Sigmoid colon (tissue), 7 donors: ENCODE measurements around the gene SHROOM4. TPM values are rescaled to one million over a fixed set of nuclear protein-coding genes. Genes with fewer than 3 reads are reported as not detected.
A peak's percentile ranks its signal among the peaks of the same experiment; 100 is the strongest.

Experiments used
- DNase-seq: peaks from one replicate; pipeline ENCODE4 v3.0.0-alpha.2; 2019
- H3K27ac ChIP-seq, 4 donors: fragments of 200-600 bp; sonication (generic); one replicate each; pipeline ENCODE4 v1.5.1; 2016 to 2019; ENCODE audit warnings: mild to moderate bottlenecking in 1 of 4
- H3K27me3 ChIP-seq, 3 donors: fragments of 200-600 bp; sonication (generic); one replicate each; pipeline ENCODE4 v1.5.1; 2019; ENCODE audit warnings: mild to moderate bottlenecking in 1 of 3
- H3K36me3 ChIP-seq, 4 donors: fragments of 200-600 bp; sonication (generic); one replicate each; pipeline ENCODE4 v1.5.1; 2016 to 2019
- H3K4me1 ChIP-seq, 4 donors: fragments of 200-600 bp; sonication (generic); one replicate each; pipeline ENCODE4 v1.5.1; 2017 to 2019
- H3K4me3 ChIP-seq, 4 donors: fragments of 200-600 bp; sonication (generic); one replicate each; pipeline ENCODE4 v1.5.1; 2017 to 2019; ENCODE audit warnings: mild to moderate bottlenecking in 2 of 4, moderate library complexity in 1 of 4
- H3K9me3 ChIP-seq, 4 donors: fragments of 200-600 bp in 3 of 4; sonication (generic) in 3 of 4; one replicate each; pipeline versions ENCODE4 v1.5.1 to v1.6.1; 2013 to 2019
- CTCF ChIP-seq, 4 experiments: fragments of 450-650 bp in 3 of 4; fragments of 200-600 bp in 1 of 4; IDR thresholded peaks; one replicate each; pipeline ENCODE4 v1.5.1; 2016 to 2019; ENCODE audit warnings: antibody characterized with exemption in 4 of 4, mild to moderate bottlenecking in 3 of 4, moderate library complexity in 2 of 4
- EP300 ChIP-seq, 4 donors: sonication (generic); formaldehyde crosslinking; IDR thresholded peaks; one replicate each; pipeline ENCODE4 v1.6.1; 2017; ENCODE audit warnings: antibody characterized with exemption in 4 of 4
- POLR2A ChIP-seq, 2 donors: fragments of 450-650 bp; IDR thresholded peaks; one replicate each; pipeline ENCODE4 v1.6.1; 2016; ENCODE audit warnings: antibody characterized with exemption in 2 of 2, mild to moderate bottlenecking in 2 of 2, moderate library complexity in 2 of 2
- POLR2AphosphoS5 ChIP-seq, 4 donors: sonication (generic); formaldehyde crosslinking; IDR thresholded peaks; one replicate each; pipeline ENCODE4 v1.6.1; 2017; ENCODE audit warnings: antibody characterized with exemption in 4 of 4
- WGBS, 2 donors: extraction: QIAGEN DNeasy Blood & Tissue Kit; methylation state at CpG; one replicate each; pipeline ENCODE4 v1.1.7; 2013; 5-methylcytosine and 5-hydroxymethylcytosine counted together
- intact Hi-C: fragments of 100-400 bp; cut with DNase I; formaldehyde crosslinking; loops from one replicate; pipeline ENCODE4 v1.15.1; 2023
- polyA plus RNA-seq, 3 donors: library from polyadenylated mRNA; stranded (reverse); fragments of 200-250 nt; gene quantifications; one replicate each; pipeline ENCODE4 v1.2.3, GENCODE V29; 2013
- total RNA-seq, 4 donors: library from RNA; depleted of rRNA; stranded (reverse); fragments of >200 nt; gene quantifications; one replicate each; pipeline ENCODE4 v1.1.0, GENCODE V29; 2016
- donor health status: healthy with polysubstance abuse.
- donor health status: Bipolar disorder and iron deficiency.
- donor health status: healthy.

Gene SHROOM4
- 1 to 10 TPM; 2.3 to 6.1 (median 4.5) TPM for total RNA-seq
- polyA plus RNA-seq: 1 to 10 TPM in 1 of 3 donors, under 1 TPM in 1, not detected in 1; 0.46 to 1.6 TPM

DNA sequence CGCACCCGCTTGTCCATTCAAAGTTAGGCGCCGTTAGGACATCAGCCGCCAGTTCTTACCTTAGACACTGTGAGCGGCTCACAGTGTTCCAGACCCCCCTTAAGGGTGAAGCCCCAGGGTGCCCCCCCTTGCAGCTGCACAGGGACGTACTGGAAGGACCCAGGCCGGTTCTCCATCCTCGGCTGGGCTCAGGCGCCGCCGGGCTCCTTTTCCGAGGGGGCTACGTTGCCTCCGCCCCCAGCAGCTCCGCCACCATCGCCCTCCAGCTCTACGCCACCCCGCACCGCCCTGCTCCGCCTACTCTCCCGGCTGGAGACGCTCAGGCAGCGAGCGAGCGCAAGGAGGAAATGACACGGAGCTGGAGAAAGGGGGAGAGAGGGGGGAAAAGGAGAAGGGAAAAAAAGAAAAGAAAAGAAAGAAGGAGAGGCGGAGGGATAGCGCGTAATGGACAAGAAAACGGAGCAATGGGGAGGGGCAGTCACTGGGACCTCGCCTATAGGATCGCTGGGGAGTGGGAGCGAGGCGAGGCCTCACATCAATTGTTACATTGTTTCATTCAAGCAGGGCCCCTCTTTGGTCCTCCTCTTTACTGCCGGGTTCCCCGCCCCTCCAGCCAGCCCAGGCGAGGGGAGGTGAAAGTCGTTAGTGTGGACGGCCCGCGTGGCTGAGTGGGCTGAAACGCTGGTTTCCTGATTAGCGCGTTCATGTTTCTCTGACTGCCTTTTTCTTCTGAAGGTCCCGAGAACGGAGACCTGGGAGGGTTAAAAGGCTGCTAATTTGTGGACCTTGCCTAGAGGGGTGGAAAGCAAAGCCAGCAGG is at the start of gene SHROOM4:
TSS of gene SHROOM4 (minus strand) at position 352 of the 819 bp plus-strand sequence. CDS start at position 176, 176 bp downstream.
- no peaks in the 10 kb centered on the region for H3K36me3 ChIP-seq
- peak within 1 kb of the TSS; percentile 42 to 54 (median 47) for H3K4me3 ChIP-seq
- H3K4me1 ChIP-seq: peaks cover 0 to 4% (median 0%) of the 10 kb centered on the region in 4 donors
- TF ChIP-seq POLR2A (IDR thresholded peaks at IDR 0.05) (no peak), CTCF (IDR thresholded peaks at IDR 0.05) (no peak), POLR2AphosphoS5 (IDR thresholded peaks at IDR 0.05) (peak in 3 of 4 donors; percentile 19 to 52 (median 25)), EP300 (IDR thresholded peaks at IDR 0.05) (no peak)
- H3K9me3 ChIP-seq: no peaks in the 10 kb centered on the region
- intact Hi-C loops: loop anchor here (10.0 kb wide), 1 partner anchor 1081 kb away; the partner anchor contains the start of gene MAGED1
- no peaks in the 10 kb centered on the region for H3K27me3 ChIP-seq
- peak within 1 kb of the TSS; percentile 60 to 70 (median 64) for H3K27ac ChIP-seq
- peak; percentile 67 for DNase-seq
- WGBS, 2 donors: 1% methylated on average over 47 of the region's 47 CpGs

GRCh38 chrX:50863471-50863870 is 49.5 kb upstream of the SHROOM4 start:
- Histone ChIP-seq H3K4me3 (no peak overlapping the region), H3K9me3 (no peaks in the 10 kb centered on the region), H3K4me1 (no peaks in the 10 kb centered on the region), H3K36me3 (no peaks in the 10 kb centered on the region), H3K27ac (no peak overlapping the region), H3K27me3 (no peaks in the 10 kb centered on the region)
- TF ChIP-seq POLR2A (IDR thresholded peaks at IDR 0.05): no peak
- TF ChIP-seq EP300 (IDR thresholded peaks at IDR 0.05): no peak
- no peak for TF ChIP-seq CTCF (IDR thresholded peaks at IDR 0.05)
- TF ChIP-seq POLR2AphosphoS5 (IDR thresholded peaks at IDR 0.05): no peak
- intact Hi-C loops: no loop called here
- DNase-seq: no peak
- 57 to 85% methylated on average over 1 of the region's 1 CpG for WGBS, 2 donors

- intact Hi-C loops: no loop called here
Measured at GRCh38 chrX:50860518-50860917, 46.5 kb upstream of the SHROOM4 start.

DNA sequence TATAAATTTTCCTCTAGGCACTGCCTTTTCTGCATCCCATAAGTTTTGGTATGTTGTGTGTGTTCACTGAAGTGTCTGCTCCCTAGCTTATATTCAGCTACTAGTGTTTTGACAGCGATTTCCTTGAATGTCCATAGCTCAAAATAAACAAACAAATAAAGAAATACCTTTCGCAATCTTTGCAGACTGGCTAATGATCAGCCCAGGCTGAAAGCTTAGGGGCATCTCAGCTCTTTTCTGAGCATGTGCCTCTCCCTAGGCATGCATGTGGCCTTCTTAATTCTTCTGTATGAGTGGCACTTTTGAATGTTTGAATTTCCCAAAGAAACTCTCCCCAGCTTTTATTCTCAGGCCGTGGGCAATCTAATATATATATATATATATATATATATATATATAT is 44.6 kb upstream of the SHROOM4 start:
- WGBS, 2 donors: 77 to 90% methylated on average over 3 of the region's 3 CpGs
- Histone ChIP-seq H3K9me3 (no peaks in the 10 kb centered on the region), H3K36me3 (no peaks in the 10 kb centered on the region), H3K27ac (no peak overlapping the region), H3K4me1 (no peaks in the 10 kb centered on the region), H3K27me3 (no peaks in the 10 kb centered on the region), H3K4me3 (no peak overlapping the region)
- TF ChIP-seq CTCF (IDR thresholded peaks at IDR 0.05): no peak
- no peak for TF ChIP-seq POLR2AphosphoS5 (IDR thresholded peaks at IDR 0.05)
- no peak for TF ChIP-seq POLR2A (IDR thresholded peaks at IDR 0.05)
- no peak for TF ChIP-seq EP300 (IDR thresholded peaks at IDR 0.05)
- no peak for DNase-seq
- intact Hi-C loops: no loop called here

More at GRCh38 chrX:50860518-50860917, 46.5 kb upstream of the SHROOM4 start:
- no peaks in the 10 kb centered on the region for H3K27me3 ChIP-seq
- H3K36me3 ChIP-seq: no peaks in the 10 kb centered on the region
- no peak for DNase-seq
- WGBS, 2 donors: 88 to 93% methylated on average over 3 of the region's 3 CpGs
- H3K9me3 ChIP-seq: no peaks in the 10 kb centered on the region
- H3K4me3 ChIP-seq: no peak overlapping the region
- H3K4me1 ChIP-seq: no peaks in the 10 kb centered on the region
- no peak for TF ChIP-seq EP300 (IDR thresholded peaks at IDR 0.05)
- no peak for TF ChIP-seq POLR2AphosphoS5 (IDR thresholded peaks at IDR 0.05)
- TF ChIP-seq POLR2A (IDR thresholded peaks at IDR 0.05): no peak
- TF ChIP-seq CTCF (IDR thresholded peaks at IDR 0.05): no peak
- no peak overlapping the region for H3K27ac ChIP-seq
